Panc1 (cell line): ENCODE data around the gene STK39. TPM values are rescaled to one million over a fixed set of nuclear protein-coding genes. Genes with fewer than 3 reads are reported as not detected.

Experiments
- ATAC-seq: fragments of 200-7000 bp; cut with Tn5 transposase; 2 replicates; pipeline ENCODE4 v1.9.1; 2020; ENCODE audit warnings: mild to moderate bottlenecking, moderate library complexity
- BruUV-seq: library from RNA; stranded (reverse); fragments of 400-500 nt; replicated peaks from 2 replicates; lab custom pipeline; 2021; lab: Mats Ljungman, UMichigan
- CTCF ChIA-PET: fragments of 300-600 bp; sonication (Branson Sonifier 250); formaldehyde crosslinking; loops from one replicate; lab custom pipeline; 2022; ENCODE audit warnings: antibody characterized with exemption; lab: Charles Lee
- POLR2A ChIA-PET: fragments of 300-600 bp; sonication (Branson Sonifier 250); formaldehyde crosslinking; loops from one replicate; lab custom pipeline; 2022; ENCODE audit warnings: antibody characterized with exemption; lab: Charles Lee
- DNase-seq: peaks from one replicate; pipeline ENCODE4 v3.0.0-alpha.2; 2010; ENCODE audit warnings: low read depth, low spot score
- H3K27ac ChIP-seq: 2 replicates; pipeline ENCODE4 v1.5.1; 2011; ENCODE audit warnings: mild to moderate bottlenecking, low read length, inconsistent platforms
- H3K27me3 ChIP-seq: fragments of 200-500 bp; sonication (Bioruptor generic); 2 replicates; pipeline ENCODE4 v1.6.0; 2014; ENCODE audit warnings: low read length, inconsistent platforms; ENCODE audit not compliant: control insufficient read depth, insufficient read depth
- H3K36me3 ChIP-seq: fragments of 200-500 bp; sonication (Bioruptor generic); 2 replicates; pipeline ENCODE4 v1.5.1; 2014; ENCODE audit warnings: inconsistent platforms, mild to moderate bottlenecking, low read length, moderate library complexity; ENCODE audit not compliant: control insufficient read depth, insufficient read depth
- H3K4me1 ChIP-seq: 2 replicates; pipeline ENCODE4 v1.5.1; 2011; ENCODE audit warnings: inconsistent platforms, mild to moderate bottlenecking, low read length, moderate library complexity; ENCODE audit not compliant: control insufficient read depth, insufficient read depth
- H3K4me3 ChIP-seq, 2 experiments: 2 replicates each; pipeline ENCODE4 v1.5.1; 2011 to 2012; ENCODE audit warnings: low read depth in 2 of 2, low read length in 2 of 2, mild to moderate bottlenecking in 2 of 2, inconsistent platforms in 1 of 2, moderate library complexity in 1 of 2
- H3K9me3 ChIP-seq: fragments of 200-500 bp; sonication (Bioruptor generic); 2 replicates; pipeline ENCODE4 v1.5.1; 2014; ENCODE audit warnings: low read depth, mild to moderate bottlenecking, inconsistent platforms, low read length, moderate library complexity; ENCODE audit not compliant: control insufficient read depth, insufficient read depth
- CTCF ChIP-seq: fragments of 450-650 bp; IDR thresholded peaks from 2 replicates; pipeline ENCODE4 v1.5.1; 2017; ENCODE audit warnings: mild to moderate bottlenecking
- POLR2AphosphoS5 ChIP-seq: IDR thresholded peaks from 2 replicates; pipeline ENCODE4 v1.6.1; 2012; ENCODE audit warnings: mild to moderate bottlenecking, low read depth, low read length, moderate library complexity
- REST ChIP-seq, 2 experiments: IDR thresholded peaks; 2 replicates each; pipeline ENCODE4 v1.6.1; 2011 to 2012; ENCODE audit warnings: low read depth in 2 of 2, control low read depth in 1 of 2, low read length in 1 of 2, mild to moderate bottlenecking in 1 of 2, moderate library complexity in 1 of 2; ENCODE audit not compliant: insufficient read depth in 1 of 2
- SIN3A ChIP-seq: IDR thresholded peaks from 2 replicates; pipeline ENCODE4 v1.6.1; 2012; ENCODE audit warnings: low read depth, mild to moderate bottlenecking, low read length, moderate library complexity, borderline replicate concordance; ENCODE audit not compliant: insufficient read depth
- TCF7L2 ChIP-seq: IDR thresholded peaks from 2 replicates; pipeline ENCODE4 v1.6.1; 2011; ENCODE audit warnings: mild to moderate bottlenecking, low read depth, low read length, inconsistent platforms
- in situ Hi-C: cut with HindIII; loops from 2 replicates; pipeline ENCODE4 v1.10.0; 2016; ENCODE audit warnings: low sequenced_read_pairs, low pct_unique_long_range_greater_than_20kb
- intact Hi-C: fragments of 100-400 bp; cut with micrococcal nuclease; formaldehyde crosslinking; loops from one replicate; pipeline ENCODE4 v1.10.0; 2022; ENCODE audit not compliant: unreplicated experiment
- total RNA-seq: library from RNA; stranded (reverse); gene quantifications from one replicate; pipeline ENCODE4 v1.2.1, GENCODE V29; 2021; ENCODE audit not compliant: unreplicated experiment

The STK39 gene
- total RNA-seq, 1 experiment from 2014 or later = 14.0 TPM

GRCh38 chr2:167963899-167964649, 283.3 kb downstream of the STK39 start:
- no TSS peak for BruUV-seq
- H3K27me3 ChIP-seq = no peaks in the 10 kb centered on the region
- in situ Hi-C loops = no loop called here
- DNase-seq (no peak), ATAC-seq (no peak)
- no peak overlapping the region for H3K27ac ChIP-seq
- CTCF ChIA-PET = no interaction called here
- no peaks in the 10 kb centered on the region for H3K4me1 ChIP-seq
- intact Hi-C loops = no loop called here
- H3K9me3 ChIP-seq = no peaks in the 10 kb centered on the region
- H3K4me3 ChIP-seq = no peak overlapping the region
- no peak for TF ChIP-seq CTCF
- POLR2A ChIA-PET = no interaction called here
- no peaks in the 10 kb centered on the region for H3K36me3 ChIP-seq

GRCh38 chr2:167962436-167963226, 284.8 kb downstream of the STK39 start:
- intact Hi-C loops (no loop called here), in situ Hi-C loops (no loop called here)
- no peak overlapping the region for H3K27ac ChIP-seq
- H3K27me3 ChIP-seq = no peaks in the 10 kb centered on the region
- no peaks in the 10 kb centered on the region for H3K9me3 ChIP-seq
- DNase-seq (no peak), ATAC-seq (no peak)
- POLR2A ChIA-PET = interaction anchor here (0.6 kb wide), 1 partner anchor 1575 kb away, joined by 5 read pairs; no protein-coding TSS in a partner anchor
- H3K4me1 ChIP-seq = no peaks in the 10 kb centered on the region
- no peaks in the 10 kb centered on the region for H3K36me3 ChIP-seq
- no peak overlapping the region for H3K4me3 ChIP-seq
- no peak for TF ChIP-seq SIN3A
- TF ChIP-seq POLR2AphosphoS5 = no peak
- TF ChIP-seq CTCF = no peak
- no peak for TF ChIP-seq TCF7L2
- no peak for TF ChIP-seq REST (IDR thresholded peaks at IDR 0.05; ENCODE audit: insufficient read depth in 1 of 2, low read depth in 2 of 2, low read length in 1 of 2)
- CTCF ChIA-PET = no interaction called here
- BruUV-seq = no TSS peak
